ENCODE measurements around the gene HID1.

DNA sequence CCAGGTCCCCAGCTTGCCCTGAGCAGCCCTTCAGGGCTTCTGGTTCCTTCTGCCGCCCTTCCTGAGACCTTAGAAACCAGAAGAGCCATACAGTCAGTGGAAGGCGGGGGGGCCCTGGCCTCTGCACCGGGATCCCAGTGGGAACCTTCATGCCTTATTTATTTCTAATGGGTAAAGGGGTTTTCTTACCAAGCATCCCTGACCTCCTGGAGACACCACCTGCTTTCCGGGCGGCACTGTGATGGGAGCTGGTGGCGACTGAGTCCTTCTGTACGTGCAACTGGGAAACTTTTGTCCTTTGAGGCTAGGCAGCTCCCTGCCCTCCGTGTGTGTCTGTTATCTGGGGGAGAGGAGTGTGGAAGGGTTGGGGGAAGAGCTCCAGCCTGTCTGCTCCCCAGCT is 32.7 kb upstream of the HID1 start:
- TF ChIP-seq, protein P1, sequence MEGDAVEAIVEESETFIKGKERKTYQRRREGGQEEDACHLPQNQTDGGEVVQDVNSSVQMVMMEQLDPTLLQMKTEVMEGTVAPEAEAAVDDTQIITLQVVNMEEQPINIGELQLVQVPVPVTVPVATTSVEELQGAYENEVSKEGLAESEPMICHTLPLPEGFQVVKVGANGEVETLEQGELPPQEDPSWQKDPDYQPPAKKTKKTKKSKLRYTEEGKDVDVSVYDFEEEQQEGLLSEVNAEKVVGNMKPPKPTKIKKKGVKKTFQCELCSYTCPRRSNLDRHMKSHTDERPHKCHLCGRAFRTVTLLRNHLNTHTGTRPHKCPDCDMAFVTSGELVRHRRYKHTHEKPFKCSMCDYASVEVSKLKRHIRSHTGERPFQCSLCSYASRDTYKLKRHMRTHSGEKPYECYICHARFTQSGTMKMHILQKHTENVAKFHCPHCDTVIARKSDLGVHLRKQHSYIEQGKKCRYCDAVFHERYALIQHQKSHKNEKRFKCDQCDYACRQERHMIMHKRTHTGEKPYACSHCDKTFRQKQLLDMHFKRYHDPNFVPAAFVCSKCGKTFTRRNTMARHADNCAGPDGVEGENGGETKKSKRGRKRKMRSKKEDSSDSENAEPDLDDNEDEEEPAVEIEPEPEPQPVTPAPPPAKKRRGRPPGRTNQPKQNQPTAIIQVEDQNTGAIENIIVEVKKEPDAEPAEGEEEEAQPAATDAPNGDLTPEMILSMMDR (IDR thresholded peaks at IDR 0.05; ENCODE audit: low read depth, low read length), result no peak
- TF ChIP-seq, protein P2, sequence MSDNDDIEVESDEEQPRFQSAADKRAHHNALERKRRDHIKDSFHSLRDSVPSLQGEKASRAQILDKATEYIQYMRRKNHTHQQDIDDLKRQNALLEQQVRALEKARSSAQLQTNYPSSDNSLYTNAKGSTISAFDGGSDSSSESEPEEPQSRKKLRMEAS (IDR thresholded peaks at IDR 0.05; ENCODE audit: low read depth, low read length), result no peak
